Activated B cell treated with CpG ODN at 0.5 μM for 24 hours (primary cell): ENCODE results near the gene FAM193A. TPM values are rescaled to one million over a fixed set of nuclear protein-coding genes. Genes with fewer than 3 reads are reported as not detected.

Experiments used
- ATAC-seq: fragments of 200-7000 bp; cut with Tn5 transposase; one replicate; pipeline ENCODE4 v1.10.0; 2021; ENCODE audit warnings: low read depth, mild to moderate bottlenecking, moderate library complexity
- CTCF ChIA-PET: fragments of 350-600 bp; sonication (Branson Sonifier 250); formaldehyde crosslinking; loops from one replicate; lab custom pipeline; 2021; ENCODE audit warnings: antibody characterized with exemption; lab: Charles Lee
- POLR2A ChIA-PET: fragments of 350-600 bp; sonication (Branson Sonifier 250); formaldehyde crosslinking; loops from one replicate; lab custom pipeline; 2021; ENCODE audit warnings: antibody characterized with exemption; lab: Charles Lee
- DNase-seq: peaks from one replicate; pipeline ENCODE4 v3.0.0; 2022
- H3K27ac Mint-ChIP-seq: one replicate; pipeline ENCODE4 v1.8.0; 2020; ENCODE audit warnings: mixed read lengths
- H3K27me3 Mint-ChIP-seq: one replicate; pipeline ENCODE4 v1.8.0; 2021; ENCODE audit warnings: mixed read lengths
- H3K36me3 Mint-ChIP-seq: one replicate; pipeline ENCODE4 v1.8.0; 2021; ENCODE audit warnings: low read depth, mixed read lengths
- H3K4me1 Mint-ChIP-seq: one replicate; pipeline ENCODE4 v1.8.0; 2021; ENCODE audit warnings: mixed read lengths
- H3K4me3 Mint-ChIP-seq: one replicate; pipeline ENCODE4 v1.8.0; 2020; ENCODE audit warnings: mild to moderate bottlenecking, mixed read lengths
- H3K9me3 Mint-ChIP-seq: one replicate; pipeline ENCODE4 v1.8.0; 2020; ENCODE audit warnings: mixed read lengths
- intact Hi-C: fragments of 100-400 bp; cut with micrococcal nuclease; formaldehyde crosslinking; loops from one replicate; pipeline ENCODE4 v1.15.1; 2024
- total RNA-seq: library from RNA; stranded (reverse); gene quantifications from 2 replicates; pipeline ENCODE4 v1.2.3, GENCODE V29; 2022
- TF ChIP-seq, protein P1 (sequence below): fragments of 200-600 bp; IDR thresholded peaks from one replicate; pipeline ENCODE4 v1.8.0; 2022; ENCODE audit warnings: antibody characterized with exemption, mild to moderate bottlenecking

Gene FAM193A
- total RNA-seq, 1 donor from 2014 or later, result 42.8 TPM

DNA sequence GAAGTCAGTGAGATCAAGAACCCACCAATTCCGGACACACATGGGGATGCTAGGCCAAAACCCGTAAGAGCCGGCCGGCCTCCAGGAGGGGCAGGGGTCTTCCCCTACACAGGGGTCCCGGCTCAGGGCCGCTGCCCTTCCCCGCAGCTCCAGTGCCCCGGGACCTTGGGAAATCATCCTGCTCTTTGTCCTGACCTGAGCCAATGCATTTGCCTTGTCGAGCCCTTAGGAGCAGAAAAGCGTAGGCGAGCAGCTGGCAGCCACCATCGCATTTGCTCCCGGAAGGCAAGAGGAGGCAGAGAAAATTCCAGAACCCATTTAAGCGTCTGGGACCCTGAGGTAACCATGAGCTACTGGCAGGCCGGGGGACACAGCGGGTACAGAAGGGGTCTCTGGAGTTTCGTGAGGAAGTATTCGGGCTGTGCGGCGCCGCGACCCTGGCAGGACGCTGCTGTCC is 227.1 kb downstream of the FAM193A start:
- Mint-ChIP-seq H3K4me3 (peak overlapping the region; percentile 84), H3K9me3 (no peaks in the 10 kb centered on the region), H3K27ac (no peak overlapping the region), H3K36me3 (no peaks in the 10 kb centered on the region), H3K27me3 (no peaks in the 10 kb centered on the region), H3K4me1 (peaks cover 16% of the 10 kb centered on the region)
- intact Hi-C loops, result loop anchor here (5.0 kb wide), 2 partner anchors 166 to 199 kb away; partner anchors contain the start of genes GRK4 and NOP14
- ATAC-seq (no peak), DNase-seq (no peak)
- ChIA-PET POLR2A (interaction anchor here (0.7 to 3.6 kb wide), 11 partner anchors 18 to 199 kb away, joined by 3 to 17 read pairs (median 4); partner anchors contain the start of genes GRK4, NOP14 and SH3BP2), CTCF (interaction anchor here (0.6 to 2.0 kb wide), 14 partner anchors 17 to 199 kb away, joined by 3 to 8 read pairs (median 3); no protein-coding TSS in a partner anchor)
- TF ChIP-seq, protein P1, sequence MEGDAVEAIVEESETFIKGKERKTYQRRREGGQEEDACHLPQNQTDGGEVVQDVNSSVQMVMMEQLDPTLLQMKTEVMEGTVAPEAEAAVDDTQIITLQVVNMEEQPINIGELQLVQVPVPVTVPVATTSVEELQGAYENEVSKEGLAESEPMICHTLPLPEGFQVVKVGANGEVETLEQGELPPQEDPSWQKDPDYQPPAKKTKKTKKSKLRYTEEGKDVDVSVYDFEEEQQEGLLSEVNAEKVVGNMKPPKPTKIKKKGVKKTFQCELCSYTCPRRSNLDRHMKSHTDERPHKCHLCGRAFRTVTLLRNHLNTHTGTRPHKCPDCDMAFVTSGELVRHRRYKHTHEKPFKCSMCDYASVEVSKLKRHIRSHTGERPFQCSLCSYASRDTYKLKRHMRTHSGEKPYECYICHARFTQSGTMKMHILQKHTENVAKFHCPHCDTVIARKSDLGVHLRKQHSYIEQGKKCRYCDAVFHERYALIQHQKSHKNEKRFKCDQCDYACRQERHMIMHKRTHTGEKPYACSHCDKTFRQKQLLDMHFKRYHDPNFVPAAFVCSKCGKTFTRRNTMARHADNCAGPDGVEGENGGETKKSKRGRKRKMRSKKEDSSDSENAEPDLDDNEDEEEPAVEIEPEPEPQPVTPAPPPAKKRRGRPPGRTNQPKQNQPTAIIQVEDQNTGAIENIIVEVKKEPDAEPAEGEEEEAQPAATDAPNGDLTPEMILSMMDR, result no peak

DNA sequence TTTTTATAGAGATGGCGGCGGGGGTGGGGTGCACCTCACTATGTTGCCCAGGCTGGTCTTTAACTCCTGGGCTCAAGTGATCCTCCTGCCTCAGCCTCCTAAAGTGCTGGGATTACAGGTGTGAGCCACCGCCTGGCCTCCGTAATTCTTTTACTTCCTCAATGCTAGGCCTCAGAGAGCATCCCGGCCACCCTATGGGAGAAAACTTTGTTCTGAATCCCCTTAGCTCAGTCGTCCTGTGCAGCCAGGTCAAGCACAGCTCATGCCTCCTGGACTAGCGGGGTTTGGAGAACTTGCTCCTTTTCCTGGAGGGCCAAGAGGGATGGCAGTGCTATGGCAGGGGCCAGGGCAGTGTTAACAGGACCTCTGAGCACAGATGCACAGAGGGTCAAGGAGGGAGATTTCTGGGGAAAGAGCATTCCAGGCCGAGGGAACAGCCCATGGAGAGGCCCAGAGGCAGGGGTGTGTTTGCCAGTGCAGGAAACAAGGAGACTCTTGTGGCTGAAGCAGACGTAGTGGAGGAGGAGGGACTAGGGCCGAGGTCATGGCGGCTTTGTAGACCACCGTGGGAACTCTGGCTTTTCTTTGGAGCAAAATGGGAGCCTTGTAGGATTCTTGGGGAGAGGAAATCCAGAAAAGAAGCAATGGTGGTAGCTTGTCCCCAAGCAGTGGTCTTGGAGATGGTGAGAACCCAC is 229.5 kb downstream of the FAM193A start:
- Mint-ChIP-seq H3K4me1 (peaks cover 18% of the 10 kb centered on the region), H3K27me3 (no peaks in the 10 kb centered on the region), H3K36me3 (no peaks in the 10 kb centered on the region), H3K27ac (peak overlapping the region; percentile 19), H3K4me3 (no peak overlapping the region), H3K9me3 (no peaks in the 10 kb centered on the region)
- ChIA-PET POLR2A (interaction anchor here (1.0 to 3.6 kb wide), 4 partner anchors 19 to 86 kb away, joined by 3 to 17 read pairs (median 4); no protein-coding TSS in a partner anchor), CTCF (interaction anchor here (0.6 to 1.0 kb wide), 2 partner anchors 13 to 127 kb away, joined by 3 to 6 read pairs; no protein-coding TSS in a partner anchor)
- ATAC-seq, result no peak
- TF ChIP-seq, protein P1, result no peak
- no peak for DNase-seq
- intact Hi-C loops, result loop anchor here (2.0 kb wide), 2 partner anchors 21 to 271 kb away; no protein-coding TSS in a partner anchor

DNA sequence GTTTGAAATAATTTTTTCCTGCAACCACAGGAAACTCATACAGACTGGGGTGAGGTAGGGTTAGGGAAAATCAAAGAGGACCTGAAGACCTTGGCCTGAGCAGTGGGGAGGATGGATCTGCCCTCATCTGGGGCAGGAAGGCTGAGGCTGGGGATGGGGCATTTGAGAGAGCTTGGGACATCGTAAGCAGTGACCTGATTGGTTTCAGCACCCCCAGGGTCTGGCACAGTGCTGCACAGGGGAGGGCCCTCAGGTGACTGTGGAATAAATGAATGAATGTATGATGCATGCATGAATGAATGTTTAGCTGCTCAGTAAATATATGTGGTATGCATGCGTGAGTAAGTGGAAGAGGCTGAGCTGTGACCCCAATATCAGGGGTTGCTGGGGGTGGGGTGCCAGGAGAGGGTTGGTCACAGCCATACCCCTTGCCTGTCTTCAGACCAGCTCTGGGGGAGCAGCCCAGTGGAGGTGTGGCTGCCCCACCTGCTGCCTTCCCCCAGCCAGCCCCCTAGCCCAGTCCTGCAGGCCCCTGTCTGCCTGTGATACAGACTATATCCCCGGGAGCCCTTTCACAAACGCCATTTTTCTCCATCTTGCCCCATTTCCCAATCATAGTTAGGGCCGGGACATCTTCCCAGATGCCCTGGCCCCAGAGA is 230.7 kb downstream of the FAM193A start:
- TF ChIP-seq, protein P1, result no peak
- Mint-ChIP-seq H3K27me3 (no peaks in the 10 kb centered on the region), H3K36me3 (no peaks in the 10 kb centered on the region), H3K9me3 (no peaks in the 10 kb centered on the region), H3K4me1 (peaks cover 23% of the 10 kb centered on the region), H3K4me3 (no peak overlapping the region), H3K27ac (no peak overlapping the region)
- ChIA-PET POLR2A (interaction anchor here (1.5 kb wide), 1 partner anchor 20 kb away, joined by 4 read pairs; no protein-coding TSS in a partner anchor), CTCF (interaction anchor here (1.1 kb wide), 1 partner anchor 14 kb away, joined by 3 read pairs; no protein-coding TSS in a partner anchor)
- ATAC-seq (no peak), DNase-seq (no peak)
- intact Hi-C loops, result no loop called here

DNA sequence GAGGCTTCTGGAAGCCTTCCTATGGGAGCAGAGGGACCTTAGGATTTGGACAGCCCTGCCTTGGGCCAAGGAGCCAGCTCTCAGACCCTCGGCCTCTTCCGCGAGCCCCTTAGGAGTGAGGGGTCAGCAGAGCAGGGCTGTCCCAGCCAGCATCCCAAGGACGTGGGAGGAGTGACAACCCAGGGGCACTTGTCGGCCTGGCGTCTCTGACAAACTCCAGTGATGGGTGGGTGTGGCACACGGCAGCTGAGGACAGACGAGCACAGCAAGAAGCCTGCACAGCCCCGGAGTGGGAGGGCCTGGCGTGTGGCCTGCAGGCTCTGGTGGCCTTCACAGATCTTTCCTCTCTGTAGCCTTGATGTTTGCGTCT is 231.2 kb downstream of the FAM193A start:
- no peak overlapping the region for H3K27ac Mint-ChIP-seq
- POLR2A ChIA-PET, result no interaction called here
- DNase-seq, result no peak
- no peak for ATAC-seq
- intact Hi-C loops, result no loop called here
- peaks cover 21% of the 10 kb centered on the region for H3K4me1 Mint-ChIP-seq
- H3K9me3 Mint-ChIP-seq, result no peaks in the 10 kb centered on the region
- no peak overlapping the region for H3K4me3 Mint-ChIP-seq
- no peaks in the 10 kb centered on the region for H3K36me3 Mint-ChIP-seq
- H3K27me3 Mint-ChIP-seq, result no peaks in the 10 kb centered on the region
- TF ChIP-seq, protein P1, result no peak
- CTCF ChIA-PET, result interaction anchor here (1.1 kb wide), 1 partner anchor 13 kb away, joined by 3 read pairs; no protein-coding TSS in a partner anchor

DNA sequence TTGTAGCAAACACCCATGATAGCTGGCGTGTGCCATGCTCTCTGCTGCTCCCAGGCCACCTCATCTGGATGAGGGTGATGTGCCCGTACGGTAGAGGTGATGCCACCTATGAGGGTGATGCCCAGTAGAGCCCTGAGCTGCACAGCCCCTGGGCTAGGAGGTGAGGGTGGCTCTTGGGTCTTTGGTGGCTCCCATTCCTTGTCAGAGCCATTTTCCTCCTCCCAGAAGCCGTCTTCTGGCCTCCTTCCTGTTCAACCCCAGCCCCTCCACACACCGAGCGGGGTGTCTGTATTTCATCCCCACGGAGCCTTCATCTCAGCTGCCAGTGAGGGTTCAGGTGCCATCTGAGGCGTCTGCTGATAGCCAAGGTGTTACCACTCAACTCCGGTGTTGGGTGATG is 231.7 kb downstream of the FAM193A start:
- no peak overlapping the region for H3K4me3 Mint-ChIP-seq
- no peaks in the 10 kb centered on the region for H3K27me3 Mint-ChIP-seq
- no peak overlapping the region for H3K27ac Mint-ChIP-seq
- no peak for ATAC-seq
- no peak for DNase-seq
- POLR2A ChIA-PET, result no interaction called here
- H3K4me1 Mint-ChIP-seq, result peaks cover 21% of the 10 kb centered on the region
- TF ChIP-seq, protein P1, result no peak
- intact Hi-C loops, result no loop called here
- no peaks in the 10 kb centered on the region for H3K9me3 Mint-ChIP-seq
- no peaks in the 10 kb centered on the region for H3K36me3 Mint-ChIP-seq
- CTCF ChIA-PET, result no interaction called here
